GM23338 (cell line): Measurements from ENCODE around the gene SELENOM. TPM values are rescaled to one million over a fixed set of nuclear protein-coding genes. Genes with fewer than 3 reads are reported as not detected.

ENCODE experiments used
- ATAC-seq: fragments of 200-7000 bp; cut with Tn5 transposase; 3 replicates; pipeline ENCODE4 v1.9.1; 2020
- DNase-seq: peaks from one replicate; pipeline ENCODE4 v3.0.0-alpha.2; 2015; ENCODE audit warnings: low spot score
- H2AFZ ChIP-seq: fragments of 200-600 bp; sonication (generic); 2 replicates; pipeline ENCODE4 v1.8.0; 2016; ENCODE audit warnings: antibody characterized with exemption, mild to moderate bottlenecking, moderate library complexity
- H3F3A ChIP-seq: fragments of 200-600 bp; sonication (generic); replicated peaks from 2 replicates; pipeline ENCODE4 v1.8.0; 2017; ENCODE audit warnings: antibody characterized with exemption, mixed run types, low read depth
- H3K27ac ChIP-seq: fragments of 200-600 bp; sonication (generic); 2 replicates; pipeline ENCODE4 v1.6.1; 2016; ENCODE audit warnings: low read depth
- H3K27me3 ChIP-seq: fragments of 200-600 bp; sonication (generic); 2 replicates; pipeline ENCODE4 v1.8.0; 2016; ENCODE audit warnings: mild to moderate bottlenecking, mixed run types, moderate library complexity; ENCODE audit not compliant: insufficient read depth
- H3K36me3 ChIP-seq: fragments of 200-600 bp; sonication (generic); 2 replicates; pipeline ENCODE4 v1.8.0; 2016; ENCODE audit warnings: mild to moderate bottlenecking; ENCODE audit not compliant: insufficient read depth
- H3K4me1 ChIP-seq: fragments of 200-600 bp; sonication (generic); 2 replicates; pipeline ENCODE4 v1.8.0; 2016; ENCODE audit warnings: mild to moderate bottlenecking, moderate library complexity; ENCODE audit not compliant: insufficient read depth
- H3K4me2 ChIP-seq: fragments of 200-600 bp; sonication (generic); 2 replicates; pipeline ENCODE4 v1.7.1; 2017; ENCODE audit warnings: mixed run types
- H3K4me3 ChIP-seq: fragments of 200-600 bp; sonication (generic); 2 replicates; pipeline ENCODE4 v1.6.1; 2016; ENCODE audit warnings: mixed run types
- H3K79me2 ChIP-seq: fragments of 200-600 bp; sonication (generic); replicated peaks from 2 replicates; pipeline ENCODE4 v1.8.0; 2017; ENCODE audit warnings: mild to moderate bottlenecking; ENCODE audit not compliant: insufficient read depth
- H3K9me2 ChIP-seq: fragments of 200-600 bp; sonication (generic); 2 replicates; pipeline ENCODE4 v1.8.0; 2017; ENCODE audit not compliant: insufficient read depth
- H4K20me1 ChIP-seq: fragments of 200-600 bp; sonication (generic); replicated peaks from 2 replicates; pipeline ENCODE4 v1.8.0; 2017; ENCODE audit warnings: mild to moderate bottlenecking; ENCODE audit not compliant: insufficient read depth
- H3K27ac Mint-ChIP-seq: 2 replicates; pipeline ENCODE4 v1.8.0; 2020; ENCODE audit warnings: inconsistent platforms, mild to moderate bottlenecking, moderate library complexity, mixed read lengths
- H3K27me3 Mint-ChIP-seq: 3 replicates; pipeline ENCODE4 v1.8.0; 2022; ENCODE audit warnings: low read depth, mild to moderate bottlenecking, moderate library complexity, mixed read lengths, inconsistent platforms; ENCODE audit not compliant: insufficient read depth, poor library complexity
- H3K36me3 Mint-ChIP-seq: 3 replicates; pipeline ENCODE4 v1.8.0; 2021; ENCODE audit warnings: low read depth, mild to moderate bottlenecking, inconsistent platforms, moderate library complexity, mixed read lengths
- H3K4me1 Mint-ChIP-seq: 3 replicates; pipeline ENCODE4 v1.8.0; 2020; ENCODE audit warnings: mild to moderate bottlenecking, inconsistent platforms, mixed read lengths
- H3K4me3 Mint-ChIP-seq: 3 replicates; pipeline ENCODE4 v1.8.0; 2021; ENCODE audit warnings: moderate library complexity, mild to moderate bottlenecking, inconsistent platforms, mixed read lengths
- H3K9me3 Mint-ChIP-seq: 3 replicates; pipeline ENCODE4 v1.8.0; 2020; ENCODE audit warnings: moderate library complexity, mild to moderate bottlenecking, inconsistent platforms, mixed read lengths
- CREB1 ChIP-seq: fragments of 250-450 bp; sonication (Bioruptor Pico); IDR thresholded peaks from 2 replicates; pipeline ENCODE4 v1.5.0; 2020; ENCODE audit warnings: low read depth, mild to moderate bottlenecking, moderate library complexity
- EZH2phosphoT487 ChIP-seq: fragments of 200-600 bp; sonication (generic); IDR thresholded peaks from one replicate; pipeline ENCODE4 v1.8.1; 2018; ENCODE audit warnings: antibody characterized with exemption; ENCODE audit not compliant: unreplicated experiment
- JUNB ChIP-seq: IDR thresholded peaks from one replicate; pipeline ENCODE4 v1.6.1; 2016; ENCODE audit warnings: antibody characterized with exemption; ENCODE audit not compliant: unreplicated experiment
- NANOG ChIP-seq: IDR thresholded peaks from 2 replicates; pipeline ENCODE4 v1.6.1; 2016; ENCODE audit warnings: antibody characterized with exemption, borderline replicate concordance
- STAT1 ChIP-seq: IDR thresholded peaks from one replicate; pipeline ENCODE4 v1.6.1; 2016; ENCODE audit warnings: antibody characterized with exemption; ENCODE audit not compliant: unreplicated experiment
- ZNF114 ChIP-seq: fragments of 250-450 bp; sonication (Bioruptor Pico); IDR thresholded peaks from 2 replicates; pipeline ENCODE4 v1.5.0; 2020; ENCODE audit warnings: mild to moderate bottlenecking, moderate library complexity
- ZNF331 ChIP-seq: fragments of 250-450 bp; sonication (Bioruptor Pico); IDR thresholded peaks from 2 replicates; pipeline ENCODE4 v1.5.0; 2020; ENCODE audit warnings: low read depth, mild to moderate bottlenecking, moderate library complexity
- polyA plus RNA-seq: library from polyadenylated mRNA; unstranded; fragments of >200 nt; fragmentation: Nextera tagmentation; extraction: Ambion mirVana; gene quantifications from 2 replicates; pipeline ENCODE4 v1.2.1, GENCODE V29; 2016
- total RNA-seq: library from RNA; depleted of rRNA; stranded (reverse); fragments of >200 nt; shearing (Covaris generic); gene quantifications from 2 replicates; pipeline ENCODE4 v1.2.3, GENCODE V29; 2014
- TF ChIP-seq, protein P1 (sequence below), 2 experiments: fragments of 200-600 bp in 1 of 2; sonication (generic) in 1 of 2; conservative IDR thresholded peaks; 2 replicates each; pipeline versions ENCODE4 v1.5.1 to v1.6.1; 2016 to 2017; ENCODE audit warnings: antibody characterized with exemption in 2 of 2, low read depth in 2 of 2, mild to moderate bottlenecking in 2 of 2, moderate library complexity in 1 of 2
- TF ChIP-seq, protein P2 (sequence below): IDR thresholded peaks from one replicate; pipeline ENCODE4 v1.6.1; 2018; ENCODE audit warnings: antibody characterized with exemption; ENCODE audit not compliant: unreplicated experiment

The SELENOM gene
- total and polyA plus RNA-seq, 2 experiments from 2014 or later = 44.9 to 50.8 TPM

DNA sequence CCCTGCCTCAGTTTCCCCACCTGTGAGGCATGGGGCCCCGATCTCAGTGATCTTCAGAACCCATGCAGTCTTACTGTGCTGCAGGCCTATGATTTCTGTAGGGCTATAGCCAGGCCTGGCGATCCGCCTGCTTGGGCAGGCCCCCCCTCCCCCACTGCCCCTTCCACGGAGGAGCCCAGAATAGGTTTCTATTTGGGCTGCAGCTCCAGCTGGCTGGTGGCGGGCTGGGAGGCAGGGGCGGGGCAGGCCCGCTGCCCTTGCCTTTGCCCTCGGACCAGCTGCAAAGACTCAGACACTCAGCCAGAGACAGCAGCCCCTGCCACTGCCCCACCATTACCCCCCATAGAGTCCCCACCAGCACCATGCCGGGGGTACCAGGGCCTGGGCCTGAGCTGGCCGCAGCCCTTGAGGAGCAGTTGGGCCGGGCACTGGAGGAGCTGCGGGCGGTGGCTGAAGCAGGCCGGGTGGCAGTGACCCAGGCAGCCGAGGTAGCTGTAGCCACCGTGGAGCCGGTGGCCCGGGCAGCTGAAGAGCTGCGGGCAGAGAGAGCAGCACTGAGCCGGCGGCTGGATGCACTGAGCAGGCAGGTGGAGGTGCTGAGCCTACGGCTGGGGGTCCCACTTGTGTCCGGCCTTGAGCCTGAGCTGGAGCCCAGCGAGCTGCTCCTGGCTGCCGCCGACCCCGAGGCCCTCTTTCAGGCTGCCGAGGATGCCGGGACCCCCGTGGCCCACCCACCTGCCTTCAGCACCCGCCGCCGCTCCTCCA, 14.1 kb downstream of the SELENOM start (continued):
- TF ChIP-seq EZH2phosphoT487 (no peak), CREB1 (no peak), ZNF114 (CRISPR knock-in tag) (no peak)
- TF ChIP-seq, protein P1, sequence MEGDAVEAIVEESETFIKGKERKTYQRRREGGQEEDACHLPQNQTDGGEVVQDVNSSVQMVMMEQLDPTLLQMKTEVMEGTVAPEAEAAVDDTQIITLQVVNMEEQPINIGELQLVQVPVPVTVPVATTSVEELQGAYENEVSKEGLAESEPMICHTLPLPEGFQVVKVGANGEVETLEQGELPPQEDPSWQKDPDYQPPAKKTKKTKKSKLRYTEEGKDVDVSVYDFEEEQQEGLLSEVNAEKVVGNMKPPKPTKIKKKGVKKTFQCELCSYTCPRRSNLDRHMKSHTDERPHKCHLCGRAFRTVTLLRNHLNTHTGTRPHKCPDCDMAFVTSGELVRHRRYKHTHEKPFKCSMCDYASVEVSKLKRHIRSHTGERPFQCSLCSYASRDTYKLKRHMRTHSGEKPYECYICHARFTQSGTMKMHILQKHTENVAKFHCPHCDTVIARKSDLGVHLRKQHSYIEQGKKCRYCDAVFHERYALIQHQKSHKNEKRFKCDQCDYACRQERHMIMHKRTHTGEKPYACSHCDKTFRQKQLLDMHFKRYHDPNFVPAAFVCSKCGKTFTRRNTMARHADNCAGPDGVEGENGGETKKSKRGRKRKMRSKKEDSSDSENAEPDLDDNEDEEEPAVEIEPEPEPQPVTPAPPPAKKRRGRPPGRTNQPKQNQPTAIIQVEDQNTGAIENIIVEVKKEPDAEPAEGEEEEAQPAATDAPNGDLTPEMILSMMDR (conservative IDR thresholded peaks at IDR 0.05; ENCODE audit: low read depth in 2 of 2) = no peak

DNA sequence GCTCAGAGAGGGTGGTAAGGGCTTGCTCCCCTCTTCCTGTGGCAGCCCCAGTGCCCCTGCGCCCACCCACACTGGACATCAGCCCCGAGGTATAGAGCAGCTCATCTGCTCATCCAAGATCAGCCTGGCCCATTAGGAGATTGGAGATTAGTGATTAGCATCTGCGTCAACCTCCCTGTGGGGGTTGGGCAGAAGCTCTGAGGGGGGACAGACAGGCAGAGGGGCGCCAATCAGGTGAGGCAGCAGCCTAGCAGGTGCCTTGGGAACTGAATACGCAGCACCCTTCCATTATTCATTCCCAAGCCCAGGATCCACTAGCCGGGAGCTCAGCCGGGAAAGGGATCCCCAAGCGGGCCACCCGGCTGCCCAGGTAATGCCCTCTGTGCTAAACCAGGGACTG, 15.2 kb downstream of the SELENOM start:
- DNase-seq (no peak), ATAC-seq (no peak)
- Histone ChIP-seq H3K27ac (no peak overlapping the region), H3K36me3 (no peaks in the 10 kb centered on the region), H3K9me2 (no peaks in the 10 kb centered on the region), H3K4me1 (no peaks in the 10 kb centered on the region; the same call in 1 of the 2 replicates), H2AFZ (no peak overlapping the region), H3K79me2 (no peaks in the 10 kb centered on the region), H3K4me3 (no peak overlapping the region), H3F3A (no peaks in the 10 kb centered on the region), H4K20me1 (no peaks in the 10 kb centered on the region), H3K27me3 (no peaks in the 10 kb centered on the region), H3K4me2 (no peak overlapping the region)
- Mint-ChIP-seq H3K36me3 (no peaks in the 10 kb centered on the region; the same call in 2 of the 3 replicates), H3K27me3 (peaks cover 17% of the 10 kb centered on the region), H3K4me3 (no peak overlapping the region; the same call in 2 of the 3 replicates), H3K4me1 (peaks cover 6% of the 10 kb centered on the region), H3K27ac (no peak overlapping the region), H3K9me3 (no peaks in the 10 kb centered on the region)
- TF ChIP-seq ZNF114 (CRISPR knock-in tag) (no peak), STAT1 (no peak), CREB1 (no peak), NANOG (no peak)

DNA sequence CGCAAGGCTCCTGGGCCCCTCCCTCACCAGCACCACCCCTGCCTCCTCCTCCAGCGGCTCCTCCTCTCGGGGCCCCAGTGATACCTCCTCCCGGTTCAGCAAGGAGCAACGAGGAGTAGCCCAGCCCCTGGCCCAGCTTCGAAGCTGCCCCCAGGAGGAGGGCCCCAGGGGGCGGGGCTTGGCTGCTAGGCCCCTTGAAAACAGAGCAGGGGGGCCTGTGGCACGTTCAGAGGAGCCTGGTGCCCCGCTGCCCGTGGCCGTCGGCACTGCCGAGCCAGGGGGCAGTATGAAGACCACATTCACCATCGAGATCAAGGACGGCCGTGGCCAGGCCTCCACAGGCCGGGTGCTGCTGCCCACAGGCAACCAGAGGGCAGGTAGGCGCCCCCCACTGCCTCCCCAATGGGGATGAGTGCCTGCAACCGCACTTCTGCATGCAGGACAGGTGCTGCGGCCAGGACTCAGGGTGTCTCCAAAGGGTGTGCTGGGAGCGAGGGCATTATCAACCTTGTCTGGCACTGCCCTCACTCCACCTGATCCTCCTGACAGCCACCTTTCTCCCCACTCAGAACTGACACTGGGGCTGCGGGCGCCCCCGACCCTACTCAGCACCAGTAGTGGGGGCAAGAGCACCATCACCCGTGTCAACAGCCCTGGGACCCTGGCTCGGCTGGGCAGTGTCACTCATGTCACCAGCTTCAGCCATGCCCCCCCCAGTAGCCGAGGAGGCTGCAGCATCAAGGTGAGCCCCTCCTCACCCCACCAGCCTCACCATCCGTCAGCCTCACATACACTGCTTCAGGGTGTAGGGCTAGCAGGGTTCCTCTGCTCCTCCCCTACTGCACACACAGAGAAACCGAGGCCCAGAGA, 16.0 kb downstream of the SELENOM start:
- Histone ChIP-seq H3K27ac (no peak overlapping the region), H3K4me3 (no peak overlapping the region), H3F3A (no peaks in the 10 kb centered on the region), H3K36me3 (no peaks in the 10 kb centered on the region), H4K20me1 (no peaks in the 10 kb centered on the region), H3K9me2 (no peaks in the 10 kb centered on the region), H3K27me3 (no peaks in the 10 kb centered on the region), H2AFZ (no peak overlapping the region), H3K4me1 (no peaks in the 10 kb centered on the region; the same call in 1 of the 2 replicates), H3K4me2 (no peak overlapping the region), H3K79me2 (no peaks in the 10 kb centered on the region)
- Mint-ChIP-seq H3K4me1 (peaks cover 2% of the 10 kb centered on the region; the same call in 2 of the 3 replicates), H3K27me3 (peaks cover 13% of the 10 kb centered on the region), H3K27ac (no peak overlapping the region), H3K36me3 (no peaks in the 10 kb centered on the region; the same call in 2 of the 3 replicates), H3K9me3 (no peaks in the 10 kb centered on the region), H3K4me3 (no peak overlapping the region)
- ATAC-seq (peak; percentile 19), DNase-seq (peak; percentile 30)
- TF ChIP-seq ZNF331 (CRISPR knock-in tag) (no peak), NANOG (no peak), EZH2phosphoT487 (no peak), CREB1 (no peak), JUNB (no peak)
- TF ChIP-seq, protein P2, sequence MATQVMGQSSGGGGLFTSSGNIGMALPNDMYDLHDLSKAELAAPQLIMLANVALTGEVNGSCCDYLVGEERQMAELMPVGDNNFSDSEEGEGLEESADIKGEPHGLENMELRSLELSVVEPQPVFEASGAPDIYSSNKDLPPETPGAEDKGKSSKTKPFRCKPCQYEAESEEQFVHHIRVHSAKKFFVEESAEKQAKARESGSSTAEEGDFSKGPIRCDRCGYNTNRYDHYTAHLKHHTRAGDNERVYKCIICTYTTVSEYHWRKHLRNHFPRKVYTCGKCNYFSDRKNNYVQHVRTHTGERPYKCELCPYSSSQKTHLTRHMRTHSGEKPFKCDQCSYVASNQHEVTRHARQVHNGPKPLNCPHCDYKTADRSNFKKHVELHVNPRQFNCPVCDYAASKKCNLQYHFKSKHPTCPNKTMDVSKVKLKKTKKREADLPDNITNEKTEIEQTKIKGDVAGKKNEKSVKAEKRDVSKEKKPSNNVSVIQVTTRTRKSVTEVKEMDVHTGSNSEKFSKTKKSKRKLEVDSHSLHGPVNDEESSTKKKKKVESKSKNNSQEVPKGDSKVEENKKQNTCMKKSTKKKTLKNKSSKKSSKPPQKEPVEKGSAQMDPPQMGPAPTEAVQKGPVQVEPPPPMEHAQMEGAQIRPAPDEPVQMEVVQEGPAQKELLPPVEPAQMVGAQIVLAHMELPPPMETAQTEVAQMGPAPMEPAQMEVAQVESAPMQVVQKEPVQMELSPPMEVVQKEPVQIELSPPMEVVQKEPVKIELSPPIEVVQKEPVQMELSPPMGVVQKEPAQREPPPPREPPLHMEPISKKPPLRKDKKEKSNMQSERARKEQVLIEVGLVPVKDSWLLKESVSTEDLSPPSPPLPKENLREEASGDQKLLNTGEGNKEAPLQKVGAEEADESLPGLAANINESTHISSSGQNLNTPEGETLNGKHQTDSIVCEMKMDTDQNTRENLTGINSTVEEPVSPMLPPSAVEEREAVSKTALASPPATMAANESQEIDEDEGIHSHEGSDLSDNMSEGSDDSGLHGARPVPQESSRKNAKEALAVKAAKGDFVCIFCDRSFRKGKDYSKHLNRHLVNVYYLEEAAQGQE = no peak
